Testis (tissue), 3 donors: ENCODE results near the gene PPM1H. TPM values are rescaled to one million over a fixed set of nuclear protein-coding genes. Genes with fewer than 3 reads are reported as not detected.

Experiments
- DNase-seq: peaks from one replicate; pipeline ENCODE4 v3.0.0-alpha.2; 2019
- H3K27ac ChIP-seq, 2 donors: fragments of 200-600 bp; sonication (generic); one replicate each; pipeline ENCODE4 v1.5.1; 2019
- H3K27me3 ChIP-seq: fragments of 200-600 bp; sonication (generic); one replicate; pipeline ENCODE4 v1.5.1; 2019
- H3K36me3 ChIP-seq: fragments of 200-600 bp; sonication (generic); one replicate; pipeline ENCODE4 v1.5.1; 2017; ENCODE audit warnings: low read depth; ENCODE audit errors: missing control alignments
- H3K4me1 ChIP-seq: fragments of 200-600 bp; sonication (generic); one replicate; pipeline ENCODE4 v1.5.1; 2019
- H3K4me3 ChIP-seq, 2 donors: fragments of 200-600 bp; sonication (generic); one replicate each; pipeline ENCODE4 v1.5.1; 2017 to 2019
- H3K9me3 ChIP-seq: fragments of 200-600 bp; sonication (generic); one replicate; pipeline ENCODE4 v1.5.1; 2017
- POLR2A ChIP-seq: fragments of 450-650 bp; IDR thresholded peaks from one replicate; pipeline ENCODE4 v1.6.1; 2017; ENCODE audit warnings: antibody characterized with exemption, mild to moderate bottlenecking, moderate library complexity
- WGBS, 2 donors: methylation state at CpG; one replicate each; pipeline ENCODE4 v1.1.5; 2018; 5-methylcytosine and 5-hydroxymethylcytosine counted together
- intact Hi-C: fragments of 100-400 bp; cut with DNase I; formaldehyde crosslinking; loops from one replicate; pipeline ENCODE4 v1.15.1; 2023; ENCODE audit warnings: low total_unique reads
- polyA plus RNA-seq: library from polyadenylated mRNA; stranded (reverse); fragments of 350-450 nt; fragmentation: Illumina TruSeq; extraction: RNeasy Lipid Tissue Mini Kit (QIAGEN cat#74804); gene quantifications from one replicate; pipeline ENCODE4 v1.2.3, GENCODE V29; 2014; ENCODE audit warnings: low read depth, low replicate concordance; ENCODE audit not compliant: insufficient read depth
- total RNA-seq, 2 donors: library from RNA; depleted of rRNA; stranded (reverse); fragments of >200 nt; gene quantifications; one replicate each; pipeline ENCODE4 v1.2.3, GENCODE V29; 2016
- TF ChIP-seq, protein P1 (sequence below), 3 experiments: fragments of 450-650 bp in 2 of 3; fragments of 200-600 bp in 1 of 3; sonication (generic) in 1 of 3; IDR thresholded peaks; one replicate each; pipeline ENCODE4 v1.5.1; 2016 to 2019; ENCODE audit warnings: antibody characterized with exemption in 3 of 3, mild to moderate bottlenecking in 2 of 3, moderate library complexity in 1 of 3

Gene PPM1H
- total and polyA plus RNA-seq, 3 donors from 2014 or later: 2.5 to 9.1 (median 2.7) TPM

DNA sequence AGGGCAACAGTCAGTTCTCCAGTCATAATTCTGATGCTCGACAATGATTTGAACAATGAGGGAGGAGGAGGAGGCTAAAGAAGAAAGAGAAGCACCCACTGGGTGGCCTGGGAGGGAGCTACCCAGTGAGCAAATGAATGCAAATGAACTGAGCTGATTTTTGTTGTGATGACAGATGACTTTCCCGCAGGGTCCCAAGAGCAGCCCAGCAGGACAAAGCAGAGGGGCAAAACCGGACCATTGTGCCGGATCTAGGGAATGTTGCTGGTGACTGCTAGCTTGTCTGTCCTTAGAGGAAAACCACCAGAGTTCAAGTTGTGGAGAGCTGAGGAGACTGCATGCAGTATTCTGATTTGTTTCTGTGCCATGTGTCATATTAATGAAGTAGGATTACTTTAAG lies 305.5 kb downstream of the PPM1H start:
- Histone ChIP-seq H3K4me3 (no peak overlapping the region), H3K27ac (no peak overlapping the region), H3K36me3 (no peaks in the 10 kb centered on the region), H3K9me3 (no peaks in the 10 kb centered on the region), H3K27me3 (no peaks in the 10 kb centered on the region), H3K4me1 (peaks cover 13% of the 10 kb centered on the region)
- intact Hi-C loops: no loop called here
- no peak for TF ChIP-seq POLR2A
- TF ChIP-seq, protein P1, sequence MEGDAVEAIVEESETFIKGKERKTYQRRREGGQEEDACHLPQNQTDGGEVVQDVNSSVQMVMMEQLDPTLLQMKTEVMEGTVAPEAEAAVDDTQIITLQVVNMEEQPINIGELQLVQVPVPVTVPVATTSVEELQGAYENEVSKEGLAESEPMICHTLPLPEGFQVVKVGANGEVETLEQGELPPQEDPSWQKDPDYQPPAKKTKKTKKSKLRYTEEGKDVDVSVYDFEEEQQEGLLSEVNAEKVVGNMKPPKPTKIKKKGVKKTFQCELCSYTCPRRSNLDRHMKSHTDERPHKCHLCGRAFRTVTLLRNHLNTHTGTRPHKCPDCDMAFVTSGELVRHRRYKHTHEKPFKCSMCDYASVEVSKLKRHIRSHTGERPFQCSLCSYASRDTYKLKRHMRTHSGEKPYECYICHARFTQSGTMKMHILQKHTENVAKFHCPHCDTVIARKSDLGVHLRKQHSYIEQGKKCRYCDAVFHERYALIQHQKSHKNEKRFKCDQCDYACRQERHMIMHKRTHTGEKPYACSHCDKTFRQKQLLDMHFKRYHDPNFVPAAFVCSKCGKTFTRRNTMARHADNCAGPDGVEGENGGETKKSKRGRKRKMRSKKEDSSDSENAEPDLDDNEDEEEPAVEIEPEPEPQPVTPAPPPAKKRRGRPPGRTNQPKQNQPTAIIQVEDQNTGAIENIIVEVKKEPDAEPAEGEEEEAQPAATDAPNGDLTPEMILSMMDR (IDR thresholded peaks at IDR 0.05): no peak
- WGBS, 2 donors: 80 to 84% methylated on average over 4 of the region's 4 CpGs
- no peak for DNase-seq

GRCh38 chr12:62627181-62627580 lies 307.8 kb downstream of the PPM1H start:
- Histone ChIP-seq H3K9me3 (no peaks in the 10 kb centered on the region), H3K27me3 (no peaks in the 10 kb centered on the region), H3K4me1 (peaks cover 4% of the 10 kb centered on the region), H3K4me3 (no peak overlapping the region), H3K27ac (no peak overlapping the region), H3K36me3 (no peaks in the 10 kb centered on the region)
- DNase-seq: no peak
- TF ChIP-seq, protein P1 (IDR thresholded peaks at IDR 0.05): no peak
- TF ChIP-seq POLR2A: no peak
- intact Hi-C loops: no loop called here
- 91 to 94% methylated on average over 2 of the region's 2 CpGs for WGBS, 2 donors

GRCh38 chr12:62625228-62625627 lies 309.7 kb downstream of the PPM1H start:
- Histone ChIP-seq H3K27me3 (no peaks in the 10 kb centered on the region), H3K36me3 (no peaks in the 10 kb centered on the region), H3K4me1 (no peaks in the 10 kb centered on the region), H3K4me3 (no peak overlapping the region), H3K9me3 (no peaks in the 10 kb centered on the region), H3K27ac (no peak overlapping the region)
- 83 to 91% methylated on average over 2 of the region's 2 CpGs for WGBS, 2 donors
- no peak for DNase-seq
- intact Hi-C loops: no loop called here
- TF ChIP-seq POLR2A: no peak
- TF ChIP-seq, protein P1 (IDR thresholded peaks at IDR 0.05): no peak

DNA sequence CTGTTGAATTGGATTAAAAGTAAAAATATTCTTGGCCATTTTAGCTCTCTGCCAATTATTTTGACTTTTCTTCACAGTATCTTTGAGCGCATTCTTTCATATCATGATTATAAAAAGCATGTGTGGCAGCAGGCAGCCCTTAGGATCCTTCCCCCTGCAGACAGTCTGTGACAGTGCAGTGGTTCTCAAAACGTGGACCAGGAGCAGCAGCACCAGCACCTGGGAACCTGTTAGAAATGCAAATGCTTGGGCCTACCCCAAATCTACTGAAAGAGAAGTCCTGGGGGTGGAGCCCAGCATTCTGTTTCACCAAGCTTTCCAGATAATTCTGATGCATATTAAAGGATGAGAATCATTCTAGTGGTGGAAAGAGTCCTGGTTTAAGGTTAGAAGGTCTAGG lies 312.8 kb downstream of the PPM1H start:
- Histone ChIP-seq H3K27me3 (no peaks in the 10 kb centered on the region), H3K4me3 (no peak overlapping the region), H3K36me3 (no peaks in the 10 kb centered on the region), H3K4me1 (no peaks in the 10 kb centered on the region), H3K27ac (no peak overlapping the region), H3K9me3 (no peaks in the 10 kb centered on the region)
- 68 to 75% methylated on average over 2 of the region's 2 CpGs for WGBS, 2 donors
- intact Hi-C loops: no loop called here
- no peak for TF ChIP-seq POLR2A
- TF ChIP-seq, protein P1 (IDR thresholded peaks at IDR 0.05): no peak
- no peak for DNase-seq

GRCh38 chr12:62621101-62621638 lies 313.8 kb downstream of the PPM1H start:
- DNase-seq: no peak
- intact Hi-C loops: no loop called here

More at GRCh38 chr12:62621101-62621638, 313.8 kb downstream of the PPM1H start:
- H3K36me3 ChIP-seq: no peaks in the 10 kb centered on the region
- no peaks in the 10 kb centered on the region for H3K4me1 ChIP-seq
- H3K27ac ChIP-seq: no peak overlapping the region
- H3K4me3 ChIP-seq: no peak overlapping the region
- H3K9me3 ChIP-seq: no peaks in the 10 kb centered on the region
- 82 to 83% methylated on average over 8 of the region's 8 CpGs for WGBS, 2 donors
- no peaks in the 10 kb centered on the region for H3K27me3 ChIP-seq
- TF ChIP-seq, protein P1 (IDR thresholded peaks at IDR 0.05): no peak
- no peak for TF ChIP-seq POLR2A
